GM20431 (cell line): ENCODE results near the gene ANKRD9.

Experiments used
- in situ Hi-C: fragments of 300-500 bp; cut with MseI, MboI; formaldehyde crosslinking; loops from one replicate; pipeline ENCODE4 v1.15.0; 2020; ENCODE audit warnings: low sequenced_read_pairs; ENCODE audit not compliant: unreplicated experiment

ANKRD9 gene

DNA sequence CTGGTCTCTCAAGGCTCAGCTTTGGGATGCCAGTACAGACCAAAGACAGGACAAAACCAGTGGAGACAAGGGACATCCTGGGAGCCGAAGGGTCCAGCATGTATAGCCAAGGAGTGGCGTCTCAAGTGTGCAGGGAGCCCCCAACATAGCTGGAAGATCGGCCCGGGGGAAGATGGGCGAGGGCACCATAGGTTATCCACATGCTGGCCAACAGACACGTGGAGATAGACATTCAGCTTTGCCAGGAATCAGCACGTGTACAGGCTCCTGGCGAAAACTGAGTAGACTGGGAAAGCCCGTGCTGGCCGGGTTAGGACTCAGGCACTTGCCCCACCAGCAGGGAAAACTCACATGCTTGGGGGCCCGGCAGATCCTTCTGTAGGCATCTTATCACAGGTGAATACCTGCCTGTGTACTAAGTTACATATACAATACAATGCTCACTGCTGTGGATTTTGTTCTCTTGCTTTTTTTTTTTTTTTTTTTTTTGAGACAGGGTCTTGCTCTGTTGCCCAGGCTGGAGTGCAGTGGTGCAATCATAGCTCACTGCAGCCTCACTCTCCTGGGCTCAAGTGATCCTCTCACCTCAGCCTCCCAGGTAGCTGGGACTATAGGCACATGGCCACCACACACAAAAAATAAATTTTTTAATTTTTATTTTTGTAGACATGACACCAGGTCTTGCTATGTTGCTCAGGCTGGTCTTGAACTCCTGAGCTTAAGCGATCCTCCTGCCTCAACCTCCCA lies 5.6 kb upstream of the ANKRD9 start:
- in situ Hi-C loops, result no loop called here

DNA sequence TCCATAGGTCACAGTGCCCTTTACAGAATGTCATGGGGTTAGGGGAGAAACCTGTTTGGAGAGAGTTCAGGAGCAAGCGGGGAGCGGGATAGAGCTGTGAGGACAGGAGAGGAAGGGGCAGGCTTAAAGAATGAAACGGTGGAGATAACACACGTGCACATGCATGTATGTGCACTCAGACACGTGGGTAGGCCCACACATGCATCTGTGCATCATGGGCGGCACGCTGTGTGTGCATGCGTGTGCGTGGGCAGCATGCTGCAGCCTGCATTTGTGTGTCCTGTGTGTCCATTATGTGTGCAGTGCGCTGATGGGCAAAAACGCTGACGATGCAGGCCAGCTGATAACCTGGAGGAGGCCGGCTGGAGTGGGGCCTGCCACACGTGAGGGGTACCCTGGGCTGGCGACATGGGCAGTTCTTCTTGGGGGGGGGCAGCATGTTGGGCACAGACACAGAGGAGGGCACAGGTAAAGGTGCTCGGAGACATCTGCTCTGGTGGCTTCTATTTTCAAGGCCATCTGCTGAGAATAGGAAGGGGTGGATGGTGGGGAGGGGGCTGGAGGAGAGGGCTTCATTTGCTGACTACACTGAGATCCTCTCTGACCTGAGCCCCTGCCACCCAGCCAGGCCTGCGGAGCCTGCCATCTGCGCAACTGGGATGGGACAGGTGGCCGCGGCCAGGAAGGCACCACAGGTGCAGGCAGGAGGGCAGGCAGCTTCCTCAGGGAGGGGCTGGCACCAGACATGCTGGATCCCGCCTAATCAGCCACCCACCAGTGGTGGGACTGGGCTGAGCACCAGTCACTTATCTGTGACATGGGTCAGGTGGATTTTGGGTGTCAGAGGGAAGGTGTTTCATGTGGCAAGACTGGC lies 4.6 kb upstream of the ANKRD9 start:
- in situ Hi-C loops, result no loop called here

DNA sequence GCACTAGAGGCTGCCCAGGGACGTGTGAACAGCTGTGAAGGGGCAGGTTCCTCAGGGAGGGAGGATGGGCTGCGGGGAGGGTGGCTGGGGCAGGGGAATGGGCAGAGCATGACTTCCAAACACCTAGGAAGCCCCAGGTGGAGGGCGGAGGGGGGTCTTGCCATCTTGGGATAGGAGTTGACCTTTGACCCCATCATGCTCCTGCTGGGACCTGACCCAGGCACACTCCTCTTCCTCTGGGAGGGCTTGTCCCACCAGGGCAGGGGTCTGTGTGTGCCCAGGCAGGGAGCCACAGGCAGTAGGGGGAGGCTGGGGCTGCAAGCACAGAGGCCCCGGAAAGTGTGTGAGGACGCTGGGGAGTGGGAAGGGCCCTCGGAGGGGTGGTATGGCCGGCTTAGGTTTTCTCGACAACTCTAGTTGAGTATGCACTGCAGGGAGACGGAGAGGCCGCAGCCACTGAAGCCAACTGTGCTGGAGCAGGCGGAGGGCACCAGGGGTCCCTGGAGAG lies 3.3 kb upstream of the ANKRD9 start:
- in situ Hi-C loops, result no loop called here

DNA sequence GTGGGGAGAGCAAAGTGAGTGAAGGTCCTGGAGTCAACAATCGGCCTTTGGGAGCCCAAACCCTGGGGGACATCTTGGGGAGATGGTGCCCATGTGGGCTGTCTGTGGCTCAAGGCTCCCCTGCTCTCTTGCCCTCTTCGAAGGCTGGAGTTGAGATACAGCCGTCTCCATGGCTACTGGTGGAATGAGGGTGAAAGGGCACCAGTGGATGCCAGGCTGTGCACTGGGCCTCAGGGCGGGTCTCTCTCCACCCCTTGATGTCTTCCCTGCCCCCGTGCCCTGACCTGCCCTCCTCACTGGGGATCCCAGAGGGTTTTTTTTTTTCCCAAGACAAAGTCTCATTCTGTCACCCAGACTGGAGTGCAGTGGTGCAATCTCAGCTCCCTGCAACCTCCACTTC lies 2.0 kb upstream of the ANKRD9 start:
- in situ Hi-C loops, result no loop called here

DNA sequence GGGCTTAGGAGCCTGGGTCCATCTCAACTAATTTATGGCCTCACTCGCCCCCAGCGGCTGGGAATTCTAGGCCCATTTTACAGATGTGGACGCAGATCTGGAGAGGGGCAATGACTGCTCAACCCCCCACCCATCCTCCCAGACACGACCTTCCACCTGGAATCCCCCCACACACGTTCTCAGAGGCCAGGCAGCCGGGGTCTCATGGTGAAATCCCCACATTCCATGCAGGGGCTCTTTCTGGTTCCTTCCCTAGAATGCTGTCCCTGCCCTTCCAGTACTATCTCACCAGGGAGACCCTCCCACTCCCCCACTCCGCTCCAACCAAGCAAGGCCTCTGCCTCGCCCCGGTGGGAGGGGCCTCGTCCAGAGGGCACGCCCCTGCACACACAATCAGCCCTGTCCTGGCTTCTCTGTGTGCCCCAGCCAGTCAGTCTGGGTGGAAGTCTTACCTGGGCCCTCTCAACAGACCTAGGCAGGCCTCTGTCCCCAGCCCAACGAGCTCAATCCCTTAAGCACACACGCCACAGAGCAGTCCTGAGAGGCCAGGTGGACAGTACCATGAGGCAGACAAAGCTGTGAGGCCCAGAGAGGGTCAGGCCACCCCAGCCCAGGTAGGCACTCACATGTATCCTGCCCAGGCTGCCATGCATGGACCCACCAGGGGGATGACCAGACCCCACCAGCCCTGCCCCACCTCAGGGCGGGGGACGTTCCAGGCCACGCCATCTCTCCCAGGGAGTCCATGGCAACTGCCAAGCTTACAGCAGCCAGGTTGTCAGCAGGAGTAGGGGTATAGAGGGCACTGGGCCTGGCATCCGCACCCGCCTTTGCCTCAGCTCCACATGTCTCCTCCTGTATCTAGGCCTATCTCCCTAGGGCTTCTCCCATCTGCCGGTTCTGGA lies 1.3 kb upstream of the ANKRD9 start:
- in situ Hi-C loops, result no loop called here

DNA sequence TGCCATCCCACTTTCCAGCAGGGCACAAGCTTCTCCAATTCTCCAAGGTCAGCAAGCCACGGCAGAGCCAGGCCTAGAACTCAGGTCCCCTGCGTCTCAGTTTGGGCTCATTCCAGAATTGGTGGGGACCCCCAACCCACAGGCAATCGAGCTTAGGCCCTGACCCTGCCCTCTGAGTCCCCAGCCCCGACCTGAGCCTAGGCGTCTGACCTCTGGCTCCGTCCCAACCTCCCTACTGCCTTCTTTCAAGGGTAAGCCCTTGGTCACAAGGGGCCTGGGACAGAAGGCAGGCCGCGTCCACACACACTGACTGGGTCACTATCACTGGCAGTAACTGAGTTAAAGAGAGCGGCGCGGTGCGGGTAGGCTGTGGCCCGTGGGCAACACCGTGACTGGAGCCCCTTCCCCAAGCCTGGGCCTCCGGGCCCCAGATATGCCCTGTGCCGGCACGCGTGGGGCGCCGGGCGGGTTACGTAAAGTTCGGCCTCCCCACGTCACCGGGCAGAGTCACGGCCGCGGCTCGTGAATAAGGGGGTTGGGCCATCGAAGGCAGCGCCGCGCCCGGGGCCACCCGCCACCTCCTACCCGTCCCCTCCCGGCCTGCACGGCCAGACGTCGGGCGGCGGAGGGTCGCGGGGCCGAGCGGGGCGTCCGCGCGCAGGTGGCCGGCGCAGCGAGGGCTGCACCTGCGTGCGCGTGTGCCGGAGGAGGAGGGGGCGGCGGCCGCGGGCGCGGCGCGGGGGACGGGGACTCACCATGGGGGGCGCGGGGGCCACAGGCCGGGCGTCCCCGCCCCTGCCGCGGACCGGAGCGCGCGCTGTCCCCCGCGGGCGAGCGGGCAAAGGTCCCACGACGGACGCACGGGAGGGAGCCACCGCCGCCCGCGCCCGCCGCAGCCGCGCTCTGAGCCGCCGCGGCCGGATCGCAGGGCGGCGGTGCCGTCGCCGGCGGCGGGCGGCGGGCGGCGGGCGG lies 516 bp downstream of the ANKRD9 start:
- in situ Hi-C loops, result no loop called here

DNA sequence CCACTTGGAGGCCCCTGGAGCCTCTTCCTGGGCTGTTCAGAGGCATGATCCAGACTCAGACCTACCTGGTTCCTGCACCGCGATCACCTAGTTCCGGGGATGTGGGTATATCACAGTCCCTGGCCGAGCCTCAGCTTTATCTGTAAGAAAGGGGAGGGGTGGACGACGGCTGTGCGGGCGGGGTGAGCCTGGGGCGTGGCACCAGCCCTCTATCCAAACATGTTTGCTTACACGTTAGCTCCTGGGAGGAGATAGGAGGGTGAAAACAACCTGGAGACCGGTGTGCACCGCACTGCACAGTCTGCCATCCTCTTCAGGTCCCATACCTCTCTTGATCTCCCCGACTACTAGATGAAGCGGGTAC lies 1.2 kb downstream of the ANKRD9 start:
- in situ Hi-C loops, result no loop called here

DNA sequence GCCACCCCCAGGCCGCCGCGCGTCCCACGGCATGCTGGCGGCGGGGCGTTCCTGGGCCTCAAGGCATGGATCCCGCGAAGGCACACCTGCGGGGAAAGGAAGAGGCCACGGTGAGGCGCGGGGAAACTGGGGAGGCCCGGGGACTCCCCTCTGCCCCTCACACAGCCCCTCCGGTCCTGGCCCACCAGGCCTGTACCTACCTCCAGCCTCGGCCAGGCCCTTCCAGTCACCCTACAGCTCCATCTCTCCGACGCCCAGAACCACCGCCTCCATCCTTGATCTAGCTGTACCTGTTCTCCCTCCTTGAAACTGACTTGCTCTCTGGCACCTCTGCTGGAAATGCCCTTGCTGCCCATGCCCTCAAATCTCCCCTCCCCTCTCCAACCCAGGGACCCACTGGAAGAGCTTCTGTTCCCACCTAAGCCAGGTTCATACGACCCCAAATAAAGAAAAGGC lies 1.7 kb downstream of the ANKRD9 start:
- in situ Hi-C loops, result no loop called here

DNA sequence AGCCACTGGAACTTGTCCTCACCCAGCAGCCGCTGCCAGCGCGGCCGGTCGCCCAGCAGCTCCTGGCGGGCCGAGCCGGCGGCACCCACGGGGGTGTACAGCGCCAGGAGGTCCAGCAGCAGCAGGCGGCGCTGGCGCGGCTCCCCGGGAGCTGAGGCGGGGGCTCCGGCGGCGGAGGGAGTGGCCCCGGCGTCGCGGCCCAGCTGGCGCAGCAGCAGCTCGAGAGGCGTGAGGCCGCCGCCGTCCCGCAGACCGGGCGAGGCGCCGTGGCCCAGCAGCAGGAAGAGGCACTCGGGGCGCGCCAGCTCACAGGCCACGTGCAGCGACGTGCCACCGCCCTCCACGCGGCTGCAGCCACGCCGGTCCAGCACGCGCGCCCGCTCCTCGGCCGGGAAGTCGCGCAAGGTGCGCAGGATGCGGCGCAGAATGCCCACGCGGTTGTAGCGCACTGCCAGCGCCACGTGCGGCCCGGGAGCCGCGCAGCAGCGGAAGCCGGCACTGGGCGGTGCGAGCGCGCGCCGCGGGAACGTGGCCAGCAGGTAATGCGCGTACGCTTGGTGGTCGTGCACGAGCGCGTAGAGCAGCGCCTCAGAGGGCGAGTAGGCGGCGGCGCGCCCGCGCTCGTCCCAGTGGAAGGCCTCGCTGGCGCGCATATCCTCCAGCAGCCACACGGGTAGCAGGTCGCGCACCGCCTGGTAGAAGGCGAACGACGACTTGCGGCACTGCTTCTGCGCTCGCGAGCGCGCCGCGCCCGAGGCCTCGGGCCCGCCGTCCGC lies 2.3 kb downstream of the ANKRD9 start:
- in situ Hi-C loops, result no loop called here

DNA sequence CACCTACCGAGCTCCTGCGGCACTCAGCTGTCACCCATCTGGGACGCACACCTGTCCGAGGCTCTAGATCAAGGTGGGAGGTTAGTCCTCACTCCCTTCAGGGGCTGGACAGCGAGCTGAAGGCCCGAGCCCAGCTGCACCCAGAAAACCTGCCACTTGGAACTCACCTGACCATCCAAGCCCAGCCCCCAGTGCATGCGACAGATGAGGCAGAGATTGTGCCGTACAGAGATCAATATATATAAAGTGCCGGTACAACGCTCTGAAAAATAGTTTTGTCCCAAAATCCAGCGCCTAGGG lies 3.0 kb downstream of the ANKRD9 start:
- in situ Hi-C loops, result no loop called here

DNA sequence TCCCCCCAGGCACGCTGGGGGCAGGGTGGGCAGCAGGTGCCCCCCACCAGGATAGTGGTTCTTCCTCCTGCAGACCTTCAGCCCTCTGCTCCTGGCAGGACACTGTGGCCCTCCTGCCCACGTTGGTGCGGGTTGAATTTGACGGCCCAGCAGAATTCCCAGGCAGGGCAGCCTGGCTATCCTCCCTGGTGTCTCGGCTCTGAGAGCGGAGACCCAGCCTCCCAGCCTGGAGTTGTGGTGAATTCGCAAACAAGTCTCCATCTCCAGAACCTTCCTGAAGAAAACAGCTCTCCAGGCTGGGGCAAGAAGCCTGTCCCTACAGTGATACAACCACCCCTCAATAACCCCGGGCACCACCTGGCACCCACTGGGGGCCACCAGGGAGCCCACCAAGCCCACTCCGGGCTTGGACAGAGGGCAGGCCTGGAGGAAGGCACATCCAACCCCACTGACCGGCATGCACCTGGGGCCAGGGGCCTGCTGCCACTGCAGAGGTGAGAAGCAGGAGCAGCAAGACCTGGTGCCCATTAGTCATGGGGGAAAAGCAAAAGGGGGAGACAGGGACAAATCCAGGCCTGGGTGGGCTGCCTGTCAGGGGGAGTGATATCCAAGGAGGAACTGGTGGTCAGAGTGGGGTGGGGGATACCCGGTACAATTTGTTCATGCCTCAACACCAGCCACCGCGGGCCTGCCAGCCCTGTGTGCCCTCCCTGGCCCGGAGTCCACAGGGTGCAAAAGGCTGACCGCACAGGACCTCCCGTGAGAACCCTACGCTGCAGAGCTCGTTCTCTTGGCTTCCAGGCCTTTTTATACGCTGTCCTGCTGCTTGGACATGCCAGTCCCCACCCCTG lies 3.6 kb downstream of the ANKRD9 start:
- in situ Hi-C loops, result no loop called here

DNA sequence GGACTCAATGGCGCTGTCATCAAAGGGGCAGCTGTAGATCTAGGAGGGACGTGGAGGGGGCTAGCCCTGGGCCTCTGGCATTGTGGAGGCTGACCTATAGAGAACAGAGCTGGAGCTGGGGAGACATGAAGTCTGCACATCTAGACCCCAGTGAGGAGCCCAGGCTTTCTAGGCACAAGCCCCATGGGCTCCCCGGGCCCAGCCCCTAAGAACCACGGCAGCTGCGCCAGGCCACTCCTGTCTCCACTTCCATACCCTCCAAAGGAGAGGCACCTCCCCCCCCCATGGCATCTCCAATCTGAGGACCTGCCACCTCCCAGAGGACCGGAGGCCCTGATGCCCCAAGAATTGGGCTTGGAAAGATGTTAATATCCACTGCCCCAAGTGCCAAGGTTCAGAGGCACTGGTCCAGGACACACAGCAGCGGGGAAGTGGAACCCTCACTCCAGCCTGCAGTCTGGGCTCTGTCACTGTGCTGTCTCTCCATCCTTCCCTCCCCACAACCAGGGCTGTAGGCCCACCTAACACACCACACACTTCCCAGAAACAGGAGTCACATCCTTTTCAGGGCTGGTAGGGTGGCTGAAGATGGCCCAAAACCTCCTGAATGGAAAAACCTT lies 4.5 kb downstream of the ANKRD9 start:
- in situ Hi-C loops, result no loop called here

DNA sequence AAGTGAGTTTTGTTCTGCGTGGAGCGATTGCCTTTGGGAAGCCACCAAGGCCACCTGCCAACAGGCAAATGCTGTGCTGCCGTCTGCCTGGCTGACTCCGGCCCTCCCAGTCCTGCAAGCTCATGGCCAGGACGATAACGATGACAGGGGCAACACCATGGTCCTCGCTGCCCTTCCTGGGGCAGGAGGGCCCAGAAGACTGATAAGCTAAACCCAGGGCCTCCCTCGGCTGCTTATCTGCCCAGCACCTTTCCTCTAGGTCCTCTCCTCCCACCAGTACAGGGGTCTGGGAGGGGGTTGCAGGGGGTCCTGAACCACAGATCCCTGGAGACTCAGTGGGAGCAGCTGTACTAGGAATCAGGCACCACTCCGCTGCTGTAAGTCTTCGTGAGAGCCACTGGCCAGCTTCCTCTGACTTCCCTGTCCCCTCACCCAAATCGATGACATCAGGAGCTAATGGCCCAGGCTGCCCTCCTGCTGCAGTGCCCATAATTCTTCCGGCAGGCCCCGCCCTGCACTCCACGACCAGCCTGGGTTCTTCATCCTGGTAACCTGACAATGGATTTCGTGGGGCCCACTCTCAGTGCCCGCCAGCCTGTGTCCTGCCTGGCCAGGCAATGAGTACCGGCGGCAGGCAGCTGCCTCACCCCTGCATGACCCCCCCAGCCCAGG lies 5.1 kb downstream of the ANKRD9 start:
- in situ Hi-C loops, result no loop called here

DNA sequence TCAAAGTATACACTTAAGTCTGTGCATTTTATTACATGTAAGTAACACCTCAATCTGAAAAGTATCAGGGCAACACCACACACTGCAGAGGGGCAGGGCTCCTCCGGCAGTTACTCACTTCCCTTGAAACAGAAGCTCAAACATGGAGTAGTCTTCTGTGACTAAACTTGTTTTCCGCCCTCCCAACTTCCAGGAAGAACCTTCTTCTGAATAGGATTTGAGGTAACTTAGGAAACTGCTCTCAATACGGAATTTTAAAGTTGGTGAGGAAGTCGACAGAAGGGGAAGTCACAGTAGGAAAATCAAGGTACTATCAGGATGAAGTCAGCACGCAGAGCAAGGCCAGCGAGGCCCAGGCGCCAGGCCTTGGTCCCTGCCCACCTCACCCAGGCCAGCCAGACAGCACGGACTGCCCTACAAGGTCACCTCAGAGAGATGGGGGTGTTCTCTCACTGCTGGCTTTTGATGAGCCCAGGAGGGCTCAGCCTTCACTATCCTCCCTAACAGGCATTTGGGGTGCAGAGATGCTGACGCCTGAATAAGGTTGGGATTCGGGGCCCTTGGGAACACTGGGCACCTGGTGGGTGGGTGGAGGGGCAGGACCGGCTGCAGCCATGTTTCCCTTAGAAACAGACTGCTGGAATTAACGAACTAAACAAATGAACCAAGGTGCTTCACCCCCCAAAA lies 5.8 kb downstream of the ANKRD9 start:
- in situ Hi-C loops, result no loop called here

DNA sequence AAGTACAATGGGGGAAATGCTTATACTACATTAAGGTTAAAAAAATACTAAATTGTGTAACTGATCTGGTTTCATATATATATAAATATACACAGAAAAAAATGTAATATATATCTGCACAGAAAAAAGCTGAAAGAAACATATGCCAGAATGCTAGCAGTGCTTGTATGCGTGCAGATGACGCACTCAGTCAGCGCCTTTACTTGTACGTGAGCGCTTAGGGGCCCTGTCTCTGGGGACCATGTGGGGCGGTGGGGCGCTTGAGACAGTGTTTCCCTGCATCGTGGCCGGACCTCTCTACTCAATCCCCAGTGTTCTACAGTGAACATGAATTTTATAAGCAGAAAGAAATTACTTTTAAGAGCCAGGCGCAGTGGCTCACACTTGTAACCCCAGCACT lies 7.0 kb downstream of the ANKRD9 start:
- in situ Hi-C loops, result no loop called here

DNA sequence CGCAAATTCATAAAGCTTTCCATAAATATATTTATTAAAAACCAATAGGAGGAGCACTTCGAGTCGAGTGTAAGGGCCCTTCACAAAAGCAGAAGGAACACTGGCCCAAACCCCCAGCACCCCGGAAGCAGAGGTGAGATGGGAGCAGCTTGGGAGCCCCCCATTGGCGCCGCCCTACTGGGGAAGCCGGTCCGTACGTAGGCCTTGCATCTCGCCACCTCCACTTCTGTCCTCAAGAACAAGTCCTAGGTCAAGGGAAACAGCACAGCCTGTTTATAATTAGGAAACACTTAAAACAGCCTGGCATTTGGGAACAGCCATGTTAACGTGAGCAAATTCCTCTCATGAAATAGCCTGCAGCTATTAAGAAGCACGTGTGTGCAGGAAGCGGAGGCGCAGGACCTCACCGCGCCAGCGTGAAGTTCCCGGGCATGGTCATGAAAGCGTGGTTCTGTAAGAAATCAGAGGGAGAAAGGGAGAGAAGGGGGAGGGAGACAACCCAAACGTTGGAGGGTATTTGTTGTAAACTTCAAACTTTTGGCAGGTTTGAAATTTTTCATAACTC lies 7.7 kb downstream of the ANKRD9 start:
- in situ Hi-C loops, result no loop called here
